GM12878 (cell line): Measurements from ENCODE around the gene TOP2A. TPM values are rescaled to one million over a fixed set of nuclear protein-coding genes. Genes with fewer than 3 reads are reported as not detected.

ENCODE experiments used
- ATAC-seq: fragments of 200-7000 bp; cut with Tn5 transposase; 3 replicates; pipeline ENCODE4 v1.9.1; 2020; ENCODE audit warnings: mild to moderate bottlenecking, moderate library complexity
- BruUV-seq: library from RNA; stranded (reverse); fragments of 400-500 nt; replicated peaks from 2 replicates; lab custom pipeline; 2021; lab: Mats Ljungman, UMichigan
- CTCF ChIA-PET: fragments of 300-600 bp; sonication (Branson Sonifier 250); formaldehyde crosslinking; extraction: SDS; loops from one replicate; lab custom pipeline; 2021; ENCODE audit warnings: inconsistent platforms; lab: Yijun Ruan, JAX
- POLR2A ChIA-PET: fragments of 350-600 bp; formaldehyde crosslinking; extraction: SDS; loops from one replicate; lab custom pipeline; 2021; ENCODE audit warnings: inconsistent platforms; lab: Charles Lee
- RAD21 ChIA-PET: fragments of 300-600 bp; sonication (Branson Sonifier 250); formaldehyde crosslinking; loops from one replicate; lab custom pipeline; 2023; ENCODE audit warnings: antibody characterized with exemption; ENCODE audit not compliant: unreplicated experiment; lab: Charles Lee
- SMC1A ChIA-PET: fragments of 300-600 bp; sonication (Branson Sonifier 250); formaldehyde crosslinking; loops from one replicate; lab custom pipeline; 2023; ENCODE audit not compliant: unreplicated experiment, uncharacterized antibody; lab: Charles Lee
- DNase-seq: peaks from one replicate; pipeline ENCODE4 v3.0.0-alpha.2; 2011; ENCODE audit warnings: low read depth, low spot score
- FAIRE-seq: peaks from 3 replicates; lab custom pipeline; 2011; peaks lifted over from hg19 to GRCh38; lab: Jason Lieb, UNC
- H2AFZ ChIP-seq: 2 replicates; pipeline ENCODE4 v1.6.0; 2011; ENCODE audit warnings: low read depth, low read length, control low read depth; ENCODE audit not compliant: control insufficient read depth
- H3K27ac ChIP-seq: 2 replicates; pipeline ENCODE4 v1.5.1; 2011; ENCODE audit warnings: control low read depth; ENCODE audit not compliant: control insufficient read depth, insufficient read depth
- H3K27me3 ChIP-seq, 2 experiments: replicated peaks in 1 of 2; 2 replicates each; pipeline versions ENCODE4 v1.6.0 to v1.6.1; 2011; ENCODE audit warnings: low read length in 1 of 2; ENCODE audit not compliant: control insufficient read depth in 2 of 2, insufficient read depth in 2 of 2
- H3K36me3 ChIP-seq, 2 experiments: 2 replicates each; pipeline ENCODE4 v1.5.1; 2011; ENCODE audit warnings: low read length in 1 of 2; ENCODE audit not compliant: control insufficient read depth in 2 of 2, insufficient read depth in 2 of 2
- H3K4me1 ChIP-seq: 2 replicates; pipeline ENCODE4 v1.6.1; 2011; ENCODE audit warnings: mild to moderate bottlenecking, low read length, moderate library complexity, mixed read lengths; ENCODE audit not compliant: control insufficient read depth, insufficient read depth
- H3K4me2 ChIP-seq: 2 replicates; pipeline ENCODE4 v1.6.0; 2011; ENCODE audit warnings: control low read depth; ENCODE audit not compliant: control insufficient read depth, insufficient read depth
- H3K4me3 ChIP-seq: fragments of 200-600 bp; sonication (generic); 2 replicates; pipeline ENCODE4 v1.5.1; 2016
- H3K79me2 ChIP-seq: 2 replicates; pipeline ENCODE4 v1.6.0; 2011; ENCODE audit warnings: low read length; ENCODE audit not compliant: control insufficient read depth, insufficient read depth
- H3K9ac ChIP-seq: 2 replicates; pipeline ENCODE4 v1.8.0; 2011; ENCODE audit warnings: low read length, control low read depth, mixed read lengths; ENCODE audit not compliant: control insufficient read depth, insufficient read depth
- H3K9me3 ChIP-seq: replicated peaks from 3 replicates; pipeline ENCODE4 v1.5.1; 2011; ENCODE audit warnings: mild to moderate bottlenecking, low read length; ENCODE audit not compliant: control insufficient read depth, insufficient read depth
- H4K20me1 ChIP-seq: 2 replicates; pipeline ENCODE4 v1.6.0; 2011; ENCODE audit not compliant: control insufficient read depth, insufficient read depth
- BCL3 ChIP-seq: IDR thresholded peaks from 2 replicates; pipeline ENCODE4 v1.6.1; 2011; ENCODE audit warnings: borderline replicate concordance, low read depth, mild to moderate bottlenecking, moderate library complexity, low read length; ENCODE audit not compliant: insufficient read depth, poor library complexity, severe bottlenecking
- BHLHE40 ChIP-seq, 2 experiments: fragments of 450-650 bp in 1 of 2; IDR thresholded peaks; 2 replicates each; pipeline ENCODE4 v1.6.1; 2011 to 2017; ENCODE audit warnings: low read depth in 2 of 2, borderline replicate concordance in 1 of 2, improper control_type of control experiment in 1 of 2, low read length in 1 of 2, mild to moderate bottlenecking in 1 of 2
- ESRRA ChIP-seq: IDR thresholded peaks from 2 replicates; pipeline ENCODE4 v1.6.1; 2012; ENCODE audit warnings: mild to moderate bottlenecking, low read length, improper control_type of control experiment
- ETV6 ChIP-seq, 2 experiments: fragments of 450-650 bp in 1 of 2; IDR thresholded peaks in 1 of 2; conservative IDR thresholded peaks in 1 of 2; 2 replicates each; pipeline ENCODE4 v1.6.1; 2014; ENCODE audit warnings: antibody characterized with exemption in 1 of 2, borderline replicate concordance in 1 of 2, low read depth in 1 of 2, mild to moderate bottlenecking in 1 of 2, moderate library complexity in 1 of 2
- GATAD2B ChIP-seq: fragments of 450-650 bp; conservative IDR thresholded peaks from 2 replicates; pipeline ENCODE4 v1.6.1; 2017; ENCODE audit warnings: low read depth, mild to moderate bottlenecking, moderate library complexity
- MEF2B ChIP-seq: fragments of 450-650 bp; IDR thresholded peaks from 2 replicates; pipeline ENCODE4 v1.6.1; 2018; ENCODE audit warnings: mild to moderate bottlenecking, moderate library complexity; ENCODE audit not compliant: partially characterized antibody, poor library complexity, severe bottlenecking
- MTA3 ChIP-seq: IDR thresholded peaks from 2 replicates; pipeline ENCODE4 v1.6.1; 2012; ENCODE audit warnings: low read length, inconsistent platforms, borderline replicate concordance
- POLR2A ChIP-seq: IDR thresholded peaks from 2 replicates; pipeline ENCODE4 v1.6.1; 2011; ENCODE audit warnings: low read depth, mild to moderate bottlenecking, low read length
- POU2F2 ChIP-seq: IDR thresholded peaks from 3 replicates; pipeline ENCODE4 v1.6.1; 2011; ENCODE audit warnings: low read depth, mild to moderate bottlenecking, low read length, borderline replicate concordance
- RBBP5 ChIP-seq: fragments of 200-600 bp; sonication (generic); conservative IDR thresholded peaks from 2 replicates; pipeline ENCODE4 v1.6.1; 2016
- RELA ChIP-seq: fragments of 450-650 bp; IDR thresholded peaks from 2 replicates; pipeline ENCODE4 v1.8.0; 2014; ENCODE audit warnings: borderline replicate concordance; ENCODE audit not compliant: partially characterized antibody
- RUNX3 ChIP-seq: IDR thresholded peaks from 2 replicates; pipeline ENCODE4 v1.6.1; 2012; ENCODE audit warnings: low read length, inconsistent platforms
- TCF12 ChIP-seq: IDR thresholded peaks from 2 replicates; pipeline ENCODE4 v1.6.1; 2011; ENCODE audit warnings: low read depth, mild to moderate bottlenecking, low read length
- YY1 ChIP-seq: IDR thresholded peaks from 2 replicates; pipeline ENCODE4 v1.6.1; 2011; ENCODE audit warnings: low read depth, mild to moderate bottlenecking, low read length
- ZBTB4 ChIP-seq: fragments of 450-650 bp; formaldehyde crosslinking; IDR thresholded peaks from 2 replicates; pipeline ENCODE4 v1.4.0; 2022; ENCODE audit warnings: mild to moderate bottlenecking, moderate library complexity
- ZNF207 ChIP-seq: fragments of 450-650 bp; IDR thresholded peaks from 2 replicates; pipeline ENCODE4 v1.6.1; 2014; ENCODE audit warnings: antibody characterized with exemption, mild to moderate bottlenecking, borderline replicate concordance
- ZNF622 ChIP-seq: fragments of 450-650 bp; IDR thresholded peaks from 2 replicates; pipeline ENCODE4 v1.6.1; 2017; ENCODE audit warnings: mild to moderate bottlenecking, inconsistent platforms
- WGBS: methylation state at CpG from one replicate; pipeline ENCODE4 v1.1.6; 2016; ENCODE audit warnings: low lambda C conversion rate; ENCODE audit not compliant: insufficient replicate concordance, insufficient coverage; ENCODE audit errors: missing lambda C conversion rate; 5-methylcytosine and 5-hydroxymethylcytosine counted together
- in situ Hi-C: fragments of 300-500 bp; cut with MboI; formaldehyde crosslinking; loops from 9 replicates; pipeline ENCODE4 v1.14.3; 2018; ENCODE audit warnings: mixed read lengths
- intact Hi-C: fragments of 100-400 bp; cut with micrococcal nuclease; formaldehyde crosslinking; loops from one replicate; pipeline ENCODE4 v1.14.2; 2022; ENCODE audit not compliant: unreplicated experiment
- polyA plus RNA-seq, 11 experiments: library from polyadenylated mRNA; depleted of rRNA in 4 of 11; unstranded in 6 of 11; stranded (reverse) in 5 of 11; fragments of >200 nt; fragmentation: Nextera tagmentation in 4 of 11; fragmentation: Illumina TruSeq in 1 of 11; extraction: Ambion mirVana in 4 of 11; extraction: Trizol in 1 of 11; gene quantifications; 1 replicate in 1 of 11; 2 replicates in 10 of 11; pipeline versions ENCODE4 v1.2.1 to v1.2.3, GENCODE V29; 2011 to 2016; ENCODE audit warnings: inconsistent platforms in 2 of 11, missing spikeins in 2 of 11, low read depth in 1 of 11
- total RNA-seq, 4 experiments: library from RNA; depleted of rRNA in 3 of 4; stranded (reverse); fragments of >200 nt in 3 of 4; fragmentation: Illumina TruSeq in 1 of 4; extraction: Trizol in 1 of 4; gene quantifications; 2 replicates each; pipeline versions ENCODE4 v1.2.1 to v1.2.3, GENCODE V29; 2013 to 2021

The TOP2A gene
- total and polyA plus RNA-seq, 10 of the 15 experiments (the other 5 are each of a cell fraction or from before 2014, with no cell fraction given) = 117 to 275 (median 232) TPM

- in situ Hi-C loops (no loop called here), intact Hi-C loops (loop anchor here (10.0 kb wide), 1 partner anchor 95 kb away; no protein-coding TSS in a partner anchor)
- no TSS peak for BruUV-seq
- ChIA-PET POLR2A (interaction anchor here (0.6 to 1.6 kb wide), 7 partner anchors 7 to 209 kb away, joined by 3 to 6 read pairs (median 3); partner anchors contain the start of gene TOP2A), SMC1A (interaction anchor here (1.0 to 10.1 kb wide), 9 partner anchors 10 to 215 kb away, joined by 3 to 106 read pairs (median 5); no protein-coding TSS in a partner anchor), CTCF (interaction anchor here (1.2 to 3.8 kb wide), 7 partner anchors 8 to 208 kb away, joined by 3 to 30 read pairs (median 5); partner anchors contain the start of gene TOP2A), RAD21 (interaction anchor here (1.2 to 2.2 kb wide), 2 partner anchors 124 to 205 kb away, joined by 6 to 12 read pairs; no protein-coding TSS in a partner anchor)
- Histone ChIP-seq H3K79me2 (peaks cover 4% of the 10 kb centered on the region), H3K27ac (no peak overlapping the region), H3K4me2 (no peak overlapping the region), H3K27me3 (no peaks in the 10 kb centered on the region), H4K20me1 (no peaks in the 10 kb centered on the region), H3K4me3 (no peak overlapping the region), H3K9ac (no peak overlapping the region), H3K36me3 (peaks cover 4 to 27% of the 10 kb centered on the region in 2 experiments), H3K9me3 (no peaks in the 10 kb centered on the region), H2AFZ (no peak overlapping the region), H3K4me1 (no peaks in the 10 kb centered on the region)
- TF ChIP-seq ETV6 (conservative IDR thresholded peaks at IDR 0.05 in 1 of 2, IDR thresholded peaks at IDR 0.05 in 1 of 2; ENCODE audit: borderline replicate concordance in 1 of 2, low read depth in 1 of 2) (no peak), ESRRA (no peak), BHLHE40 (IDR thresholded peaks at IDR 0.05; ENCODE audit: borderline replicate concordance in 1 of 2, low read depth in 2 of 2, low read length in 1 of 2) (no peak), YY1 (no peak), TCF12 (no peak), ZNF622 (no peak), RUNX3 (no peak), RELA (no peak), RBBP5 (no peak), POLR2A (no peak), ZBTB4 (no peak), GATAD2B (no peak), MEF2B (no peak), ZNF207 (no peak), POU2F2 (no peak), MTA3 (no peak), BCL3 (no peak)
- FAIRE-seq = no peak
- DNase-seq = no peak
- WGBS = 100% methylated on average over 1 of the region's 1 CpG
- no peak for ATAC-seq
Observed at GRCh38 chr17:40410082-40410481, 7.6 kb downstream of the TOP2A start.
